Stomach (tissue), 9 donors: ENCODE results near the gene GRB2. TPM values are rescaled to one million over a fixed set of nuclear protein-coding genes. Genes with fewer than 3 reads are reported as not detected.
"Not testable (repeated sequence)": the region's sequence is repeated elsewhere in the genome, so short reads cannot be mapped to it uniquely, and the experiment has no call there.

Experiments
- DNase-seq, 2 donors: peaks; one replicate each; pipeline versions ENCODE4 v3.0.0 to v3.0.0-alpha.2; 2013 to 2019
- H3K27ac ChIP-seq, 5 donors: fragments of 200-600 bp in 4 of 5; sonication (generic) in 4 of 5; one replicate each; pipeline ENCODE4 v1.5.1; 2013 to 2019; ENCODE audit warnings: mild to moderate bottlenecking in 1 of 5, moderate library complexity in 1 of 5
- H3K27me3 ChIP-seq, 3 donors: fragments of 200-600 bp; sonication (generic); one replicate each; pipeline ENCODE4 v1.5.1; 2017 to 2019; ENCODE audit warnings: mixed run types in 1 of 3
- H3K36me3 ChIP-seq, 4 donors: fragments of 200-600 bp; sonication (generic); 1 replicate in 3 of 4; 2 replicates in 1 of 4; pipeline ENCODE4 v1.5.1; 2016 to 2019
- H3K4me1 ChIP-seq, 4 donors: fragments of 200-600 bp; sonication (generic); one replicate each; pipeline ENCODE4 v1.5.1; 2016 to 2019
- H3K4me3 ChIP-seq, 4 donors: fragments of 200-600 bp; sonication (generic) in 3 of 4; one replicate each; pipeline ENCODE4 v1.5.1; 2016 to 2019; ENCODE audit warnings: mild to moderate bottlenecking in 1 of 4
- H3K9me3 ChIP-seq, 4 donors: fragments of 200-600 bp; sonication (generic); one replicate each; pipeline ENCODE4 v1.5.1; 2016 to 2019
- EP300 ChIP-seq: sonication (generic); formaldehyde crosslinking; IDR thresholded peaks from one replicate; pipeline ENCODE4 v1.6.1; 2017; ENCODE audit warnings: antibody characterized with exemption
- POLR2A ChIP-seq, 4 donors: fragments of 450-650 bp; IDR thresholded peaks; one replicate each; pipeline ENCODE4 v1.6.1; 2016; ENCODE audit warnings: antibody characterized with exemption in 4 of 4, control low read depth in 2 of 4, mild to moderate bottlenecking in 1 of 4, moderate library complexity in 1 of 4
- POLR2AphosphoS5 ChIP-seq, 3 donors: sonication (generic); formaldehyde crosslinking; IDR thresholded peaks; one replicate each; pipeline ENCODE4 v1.6.1; 2016; ENCODE audit warnings: antibody characterized with exemption in 3 of 3
- WGBS, 5 donors: extraction: QIAGEN DNeasy Blood & Tissue Kit in 3 of 5; methylation state at CpG; one replicate each; pipeline versions ENCODE4 v1.1.5 to v1.1.7; 2013 to 2018; 5-methylcytosine and 5-hydroxymethylcytosine counted together
- intact Hi-C: fragments of 100-400 bp; cut with DNase I; formaldehyde crosslinking; loops from one replicate; pipeline ENCODE4 v1.15.1; 2023; ENCODE audit warnings: low total_unique reads
- polyA plus RNA-seq, 3 donors: library from polyadenylated mRNA; stranded (reverse); fragments of 200-250 nt; gene quantifications; one replicate each; pipeline ENCODE4 v1.2.3, GENCODE V29; 2013
- total RNA-seq, 5 donors: library from RNA; depleted of rRNA; stranded (reverse); fragments of >200 nt; gene quantifications; one replicate each; pipeline versions ENCODE4 v1.1.0 to v1.2.3, GENCODE V29; 2014 to 2016
- TF ChIP-seq, protein P1 (sequence below), 7 experiments: fragments of 450-650 bp in 4 of 7; fragments of 200-600 bp in 3 of 7; sonication (generic) in 3 of 7; IDR thresholded peaks; one replicate each; pipeline ENCODE4 v1.5.1; 2016 to 2019; ENCODE audit warnings: antibody characterized with exemption in 7 of 7, control low read depth in 2 of 7, mild to moderate bottlenecking in 1 of 7
- donor health status: healthy with polysubstance abuse.
- donor health status: Bipolar disorder and iron deficiency.
- donor health status: healthy.

GRB2 gene
- total and polyA plus RNA-seq, 8 donors = 32.5 to 488 (median 96.6) TPM

DNA sequence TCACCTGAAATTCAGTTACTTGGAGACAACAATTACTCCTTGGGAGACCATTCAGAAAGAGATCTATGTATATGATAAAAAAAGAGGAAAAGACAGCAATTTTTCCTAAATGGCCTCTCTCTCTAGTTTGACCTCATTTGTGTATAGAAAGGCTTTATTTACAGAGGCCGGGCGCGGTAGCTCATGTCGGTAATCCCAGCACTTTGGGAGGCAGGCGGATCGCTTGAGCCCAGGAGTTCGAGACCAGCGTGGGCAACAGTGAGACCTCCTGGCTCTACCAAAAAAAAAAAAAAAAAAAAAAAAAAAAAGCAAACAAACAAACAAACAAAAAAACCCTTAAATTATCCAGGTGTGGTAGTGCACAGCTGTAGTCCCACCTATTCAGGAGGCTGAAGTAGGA, 20.7 kb downstream of the GRB2 start:
- Histone ChIP-seq H3K27me3 (no peaks in the 10 kb centered on the region), H3K4me3 (no peak overlapping the region), H3K9me3 (no peaks in the 10 kb centered on the region), H3K36me3 (peaks cover 0 to 18% (median 15%) of the 10 kb centered on the region in 4 donors), H3K27ac (no peak overlapping the region), H3K4me1 (peaks cover 23 to 85% (median 49%) of the 10 kb centered on the region in 4 donors)
- WGBS, 5 donors = 70 to 86% (median 83%) methylated on average over 8 of the region's 8 CpGs
- DNase-seq = no peak
- intact Hi-C loops = no loop called here
- TF ChIP-seq EP300 (no peak), POLR2AphosphoS5 (IDR thresholded peaks at IDR 0.05) (no peak), POLR2A (IDR thresholded peaks at IDR 0.05) (no peak)
- TF ChIP-seq, protein P1, sequence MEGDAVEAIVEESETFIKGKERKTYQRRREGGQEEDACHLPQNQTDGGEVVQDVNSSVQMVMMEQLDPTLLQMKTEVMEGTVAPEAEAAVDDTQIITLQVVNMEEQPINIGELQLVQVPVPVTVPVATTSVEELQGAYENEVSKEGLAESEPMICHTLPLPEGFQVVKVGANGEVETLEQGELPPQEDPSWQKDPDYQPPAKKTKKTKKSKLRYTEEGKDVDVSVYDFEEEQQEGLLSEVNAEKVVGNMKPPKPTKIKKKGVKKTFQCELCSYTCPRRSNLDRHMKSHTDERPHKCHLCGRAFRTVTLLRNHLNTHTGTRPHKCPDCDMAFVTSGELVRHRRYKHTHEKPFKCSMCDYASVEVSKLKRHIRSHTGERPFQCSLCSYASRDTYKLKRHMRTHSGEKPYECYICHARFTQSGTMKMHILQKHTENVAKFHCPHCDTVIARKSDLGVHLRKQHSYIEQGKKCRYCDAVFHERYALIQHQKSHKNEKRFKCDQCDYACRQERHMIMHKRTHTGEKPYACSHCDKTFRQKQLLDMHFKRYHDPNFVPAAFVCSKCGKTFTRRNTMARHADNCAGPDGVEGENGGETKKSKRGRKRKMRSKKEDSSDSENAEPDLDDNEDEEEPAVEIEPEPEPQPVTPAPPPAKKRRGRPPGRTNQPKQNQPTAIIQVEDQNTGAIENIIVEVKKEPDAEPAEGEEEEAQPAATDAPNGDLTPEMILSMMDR (IDR thresholded peaks at IDR 0.05) = no peak

DNA sequence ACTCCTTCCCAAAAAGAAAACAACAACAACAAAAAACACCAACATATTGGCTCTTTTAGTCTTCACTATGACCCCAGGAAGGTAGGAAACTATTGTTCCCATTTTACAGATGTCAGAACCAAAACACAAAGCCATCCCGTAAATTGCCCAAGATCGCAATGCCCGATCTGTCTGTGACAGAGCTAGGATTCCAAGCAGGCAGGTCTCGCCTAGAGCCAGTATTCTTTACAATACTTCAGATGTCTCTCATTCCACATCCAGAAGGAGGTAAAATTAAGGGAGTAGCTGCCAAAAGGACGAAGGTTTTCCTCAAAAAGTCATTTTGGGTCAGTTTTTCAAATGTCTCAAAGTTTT, 21.7 kb downstream of the GRB2 start:
- intact Hi-C loops = no loop called here
- TF ChIP-seq POLR2AphosphoS5 (IDR thresholded peaks at IDR 0.05) = no peak
- TF ChIP-seq, protein P1 (IDR thresholded peaks at IDR 0.05) = no peak
- TF ChIP-seq POLR2A (IDR thresholded peaks at IDR 0.05) = no peak
- no peak for TF ChIP-seq EP300
- H3K36me3 ChIP-seq = peaks cover 0 to 18% (median 15%) of the 10 kb centered on the region in 4 donors
- no peak overlapping the region for H3K4me3 ChIP-seq
- no peak for DNase-seq
- H3K27ac ChIP-seq = peak overlapping the region in 4 of 5 donors; percentile 41 to 65 (median 56)
- WGBS, 5 donors = 76 to 85% (median 78%) methylated on average over 5 of the region's 5 CpGs
- no peaks in the 10 kb centered on the region for H3K9me3 ChIP-seq
- no peaks in the 10 kb centered on the region for H3K27me3 ChIP-seq
- peaks cover 23 to 89% (median 50%) of the 10 kb centered on the region in 4 donors for H3K4me1 ChIP-seq

- peaks cover 14 to 62% (median 42%) of the 10 kb centered on the region in 4 donors for H3K4me1 ChIP-seq
- DNase-seq = no peak
- WGBS, 5 donors = 79 to 89% (median 85%) methylated on average over 3 of the region's 3 CpGs
These were observed 24.7 kb downstream of the GRB2 start for GRCh38 chr17:75380750-75381149.

GRCh38 chr17:75380315-75380714, 25.2 kb downstream of the GRB2 start:
- no peak for TF ChIP-seq POLR2AphosphoS5 (IDR thresholded peaks at IDR 0.05)
- no peak for TF ChIP-seq POLR2A (IDR thresholded peaks at IDR 0.05)
- TF ChIP-seq EP300 = no peak
- TF ChIP-seq, protein P1 (IDR thresholded peaks at IDR 0.05) = no peak
- DNase-seq = no peak
- Histone ChIP-seq H3K27me3 (no peaks in the 10 kb centered on the region), H3K4me3 (no peak overlapping the region), H3K36me3 (peaks cover 0 to 22% (median 19%) of the 10 kb centered on the region in 4 donors), H3K27ac (no peak overlapping the region), H3K9me3 (no peaks in the 10 kb centered on the region), H3K4me1 (peaks cover 12 to 58% (median 39%) of the 10 kb centered on the region in 4 donors)
- intact Hi-C loops = no loop called here

More at GRCh38 chr17:75380750-75381149, 24.7 kb downstream of the GRB2 start:
- H3K27me3 ChIP-seq = no peaks in the 10 kb centered on the region
- no peaks in the 10 kb centered on the region for H3K9me3 ChIP-seq
- intact Hi-C loops = no loop called here
- H3K36me3 ChIP-seq = peaks cover 0 to 18% (median 15%) of the 10 kb centered on the region in 4 donors
- no peak overlapping the region for H3K4me3 ChIP-seq
- TF ChIP-seq POLR2A (IDR thresholded peaks at IDR 0.05) = no peak
- TF ChIP-seq, protein P1 (IDR thresholded peaks at IDR 0.05) = no peak
- no peak for TF ChIP-seq EP300
- no peak for TF ChIP-seq POLR2AphosphoS5 (IDR thresholded peaks at IDR 0.05)
- H3K27ac ChIP-seq = no peak overlapping the region

- peaks cover 0 to 31% (median 24%) of the 10 kb centered on the region in 4 donors for H3K36me3 ChIP-seq
- DNase-seq, H3K27ac ChIP-seq, H3K27me3 ChIP-seq, H3K4me3 ChIP-seq, H3K9me3 ChIP-seq, intact Hi-C loops: not testable (repeated sequence)
- 74 to 94% (median 81%) methylated on average over 1 of the region's 1 CpG for WGBS, 5 donors
- H3K4me1 ChIP-seq = peaks cover 12 to 50% (median 35%) of the 10 kb centered on the region in 4 donors
These were observed 26.1 kb downstream of the GRB2 start for GRCh38 chr17:75379426-75379825.
